ENCODE data around the gene DISC1. TPM values are rescaled to one million over a fixed set of nuclear protein-coding genes. Genes with fewer than 3 reads are reported as not detected.

The DISC1 gene
- total RNA-seq, 3 donors from 2014 or later: 4.8 to 11.3 (median 8.9) TPM

GRCh38 chr1:231885209-231885854, 258.7 kb downstream of the DISC1 start:
- ATAC-seq (no peak), DNase-seq (no peak)
- Histone ChIP-seq H3K4me3 (no peak overlapping the region), H3K4me1 (ENCODE audit: low read depth) (no peaks in the 10 kb centered on the region), H3K9me3 (no peaks in the 10 kb centered on the region), H3K36me3 (ENCODE audit: low read depth) (no peaks in the 10 kb centered on the region)
- intact Hi-C loops (cut with DNase I, micrococcal nuclease): no loop called here
- TF ChIP-seq, protein P1, sequence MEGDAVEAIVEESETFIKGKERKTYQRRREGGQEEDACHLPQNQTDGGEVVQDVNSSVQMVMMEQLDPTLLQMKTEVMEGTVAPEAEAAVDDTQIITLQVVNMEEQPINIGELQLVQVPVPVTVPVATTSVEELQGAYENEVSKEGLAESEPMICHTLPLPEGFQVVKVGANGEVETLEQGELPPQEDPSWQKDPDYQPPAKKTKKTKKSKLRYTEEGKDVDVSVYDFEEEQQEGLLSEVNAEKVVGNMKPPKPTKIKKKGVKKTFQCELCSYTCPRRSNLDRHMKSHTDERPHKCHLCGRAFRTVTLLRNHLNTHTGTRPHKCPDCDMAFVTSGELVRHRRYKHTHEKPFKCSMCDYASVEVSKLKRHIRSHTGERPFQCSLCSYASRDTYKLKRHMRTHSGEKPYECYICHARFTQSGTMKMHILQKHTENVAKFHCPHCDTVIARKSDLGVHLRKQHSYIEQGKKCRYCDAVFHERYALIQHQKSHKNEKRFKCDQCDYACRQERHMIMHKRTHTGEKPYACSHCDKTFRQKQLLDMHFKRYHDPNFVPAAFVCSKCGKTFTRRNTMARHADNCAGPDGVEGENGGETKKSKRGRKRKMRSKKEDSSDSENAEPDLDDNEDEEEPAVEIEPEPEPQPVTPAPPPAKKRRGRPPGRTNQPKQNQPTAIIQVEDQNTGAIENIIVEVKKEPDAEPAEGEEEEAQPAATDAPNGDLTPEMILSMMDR (IDR thresholded peaks at IDR 0.05): no peak

DNA sequence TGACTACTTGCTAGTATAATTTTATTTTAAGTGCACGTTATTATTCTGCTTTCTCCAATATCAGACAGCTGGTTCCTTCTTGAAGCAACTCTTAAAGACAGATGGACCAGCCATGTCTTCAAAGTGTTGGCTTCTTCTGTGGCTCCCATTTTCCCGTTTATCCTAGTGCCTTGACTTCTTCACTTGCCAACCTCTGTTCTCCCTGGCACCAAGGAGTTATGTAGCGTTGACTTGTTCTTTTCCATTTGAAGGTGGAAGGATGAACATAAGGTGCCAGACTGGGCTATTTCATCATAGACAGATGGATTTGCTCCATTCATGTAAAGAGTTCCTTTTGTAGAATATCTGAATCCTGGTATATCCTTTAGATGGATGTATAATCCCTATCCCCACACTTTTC, 260.6 kb downstream of the DISC1 start:
- Histone ChIP-seq H3K4me3 (no peak overlapping the region), H3K4me1 (ENCODE audit: low read depth) (no peaks in the 10 kb centered on the region), H3K9me3 (no peaks in the 10 kb centered on the region), H3K36me3 (ENCODE audit: low read depth) (no peaks in the 10 kb centered on the region)
- ATAC-seq (no peak), DNase-seq (no peak)
- TF ChIP-seq, protein P1 (IDR thresholded peaks at IDR 0.05): no peak
- intact Hi-C loops (cut with DNase I, micrococcal nuclease): no loop called here

DNA sequence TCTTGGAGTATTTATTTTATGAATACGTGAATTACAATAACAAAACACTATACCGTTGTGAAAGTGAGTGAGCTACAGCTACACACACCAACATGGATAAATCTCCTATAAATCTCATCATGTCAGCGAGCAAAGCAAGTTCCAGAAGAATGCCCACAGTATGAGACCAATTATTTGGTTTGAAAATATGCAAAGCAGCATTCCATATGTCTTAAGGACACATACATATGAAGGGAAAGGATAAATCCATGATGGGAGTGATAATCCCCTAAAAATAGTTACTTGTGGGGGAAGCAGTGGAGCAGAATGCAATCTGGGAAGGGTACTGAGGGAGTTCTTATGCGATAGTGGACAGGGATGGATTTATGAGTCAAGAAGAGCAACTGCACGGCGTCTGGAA, 261.3 kb downstream of the DISC1 start:
- TF ChIP-seq, protein P1 (IDR thresholded peaks at IDR 0.05): no peak
- intact Hi-C loops (cut with DNase I, micrococcal nuclease): no loop called here
- no peaks in the 10 kb centered on the region for H3K36me3 ChIP-seq (ENCODE audit: low read depth)
- no peaks in the 10 kb centered on the region for H3K9me3 ChIP-seq
- no peak for DNase-seq
- no peaks in the 10 kb centered on the region for H3K4me1 ChIP-seq (ENCODE audit: low read depth)
- ATAC-seq: no peak
- no peak overlapping the region for H3K4me3 ChIP-seq

- intact Hi-C loops (cut with DNase I, micrococcal nuclease): no loop called here
These were observed 264.2 kb downstream of the DISC1 start for GRCh38 chr1:231890791-231891190.

GRCh38 chr1:231893400-231894102, 267.0 kb downstream of the DISC1 start:
- Histone ChIP-seq H3K9me3 (no peaks in the 10 kb centered on the region), H3K4me3 (no peak overlapping the region), H3K36me3 (ENCODE audit: low read depth) (no peaks in the 10 kb centered on the region), H3K4me1 (ENCODE audit: low read depth) (no peaks in the 10 kb centered on the region)
- intact Hi-C loops (cut with DNase I, micrococcal nuclease): no loop called here
- no peak for DNase-seq
- no peak for ATAC-seq
- TF ChIP-seq, protein P1 (IDR thresholded peaks at IDR 0.05): no peak

More at GRCh38 chr1:231890791-231891190, 264.2 kb downstream of the DISC1 start:
- TF ChIP-seq, protein P1 (IDR thresholded peaks at IDR 0.05): no peak
- DNase-seq: no peak
- no peaks in the 10 kb centered on the region for H3K4me1 ChIP-seq (ENCODE audit: low read depth)
- no peak overlapping the region for H3K4me3 ChIP-seq
- no peaks in the 10 kb centered on the region for H3K9me3 ChIP-seq
- H3K36me3 ChIP-seq (ENCODE audit: low read depth): no peaks in the 10 kb centered on the region
- ATAC-seq: no peak
